ENCODE data around the gene IFNGR2.
A peak's percentile ranks its signal among the peaks of the same experiment; 100 is the strongest.

Gene IFNGR2

GRCh38 chr21:33480481-33481103 is 77.4 kb downstream of the IFNGR2 start:
- Histone ChIP-seq H3K4me3 (ENCODE audit: low read depth, low read length) (peak overlapping the region; percentile 55), H3K27me3 (ENCODE audit: insufficient read depth, low read depth, severe bottlenecking) (no peaks in the 10 kb centered on the region), H3K36me3 (no peaks in the 10 kb centered on the region), H3K9me3 (ENCODE audit: severe bottlenecking) (no peaks in the 10 kb centered on the region), H3K27ac (peak overlapping the region; percentile 80)
- DNase-seq: no peak
- no peak for TF ChIP-seq CTCF (IDR thresholded peaks at IDR 0.05; ENCODE audit: low read depth, low read length)

GRCh38 chr21:33481314-33481943 is 78.2 kb downstream of the IFNGR2 start:
- no peaks in the 10 kb centered on the region for H3K36me3 ChIP-seq
- DNase-seq: no peak
- H3K9me3 ChIP-seq (ENCODE audit: severe bottlenecking): peaks cover 2% of the 10 kb centered on the region
- no peak overlapping the region for H3K4me3 ChIP-seq (ENCODE audit: low read depth, low read length)
- H3K27ac ChIP-seq: no peak overlapping the region
- no peak for TF ChIP-seq CTCF (IDR thresholded peaks at IDR 0.05; ENCODE audit: low read depth, low read length)
- H3K27me3 ChIP-seq (ENCODE audit: insufficient read depth, low read depth, severe bottlenecking): no peaks in the 10 kb centered on the region

All from WERI-Rb-1 (cell line).